Stimulated activated CD4-positive, alpha-beta T cell treated with anti-CD3 and anti-CD28 coated beads, TNF-alpha, amount 100 ng/mL, for 48 hours (primary cell): ENCODE measurements around the gene IGFBP1.
"Not testable (repeated sequence)": the region's sequence is repeated elsewhere in the genome, so short reads cannot be mapped to it uniquely, and the experiment has no call there.

Experiments
- DNase-seq, 3 donors: peaks; one replicate each; pipeline ENCODE4 v3.0.0-alpha.2; 2020; ENCODE audit warnings: low read depth in 3 of 3

The IGFBP1 gene

DNA sequence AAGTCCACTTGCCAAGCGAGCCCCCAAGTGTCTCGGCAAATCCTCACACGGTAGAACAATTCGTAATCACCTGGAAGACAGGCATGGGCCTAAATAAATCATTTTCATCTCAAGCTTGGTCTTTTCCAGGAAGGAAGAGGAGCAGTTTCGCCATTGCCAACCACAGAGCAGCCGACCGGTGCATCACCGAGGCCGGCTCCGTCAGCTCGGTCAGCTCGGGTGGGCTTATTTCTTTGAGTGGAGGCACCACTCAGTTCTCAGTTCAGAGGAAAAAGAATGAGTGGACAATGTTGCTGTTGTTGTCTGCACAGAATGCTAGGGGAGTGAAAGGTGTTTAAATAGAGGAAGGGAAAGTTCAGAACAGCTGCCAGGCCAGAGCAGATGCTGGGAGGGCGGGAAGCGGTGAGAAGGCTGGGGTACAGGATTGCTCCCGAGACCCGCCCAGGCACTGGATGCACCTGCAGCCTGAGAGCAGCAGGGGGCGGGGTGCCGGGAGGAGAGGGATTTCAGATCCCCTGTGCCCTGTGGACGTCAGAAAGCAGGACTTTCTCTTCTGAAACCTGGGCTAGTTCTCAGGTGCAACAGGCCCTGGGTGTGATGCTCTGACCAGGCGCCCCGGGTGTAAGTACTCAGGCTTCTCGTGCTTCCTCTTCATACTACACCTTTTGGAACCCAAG is 50.5 kb downstream of the IGFBP1 start:
- DNase-seq = no peak

DNA sequence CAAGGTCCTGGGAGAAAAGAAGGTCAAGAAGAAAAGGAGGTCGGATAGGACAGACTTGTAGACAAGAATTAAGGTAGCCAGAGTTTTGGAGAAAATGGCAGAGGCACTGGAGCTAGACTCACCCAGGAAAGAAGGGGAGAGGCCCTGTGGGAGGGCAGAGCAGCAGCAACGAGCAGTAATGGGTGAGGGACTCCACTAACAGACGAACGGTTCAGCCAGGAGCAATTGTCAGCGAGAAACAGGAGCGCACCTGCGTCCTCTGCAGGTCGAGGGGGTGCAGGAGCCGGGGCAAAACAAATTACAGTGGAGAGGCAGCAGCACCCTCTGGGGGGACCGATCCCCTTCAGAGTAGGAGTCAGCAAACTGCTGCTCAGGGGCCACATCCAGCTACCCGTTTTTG is 51.3 kb downstream of the IGFBP1 start:
- DNase-seq = no peak

DNA sequence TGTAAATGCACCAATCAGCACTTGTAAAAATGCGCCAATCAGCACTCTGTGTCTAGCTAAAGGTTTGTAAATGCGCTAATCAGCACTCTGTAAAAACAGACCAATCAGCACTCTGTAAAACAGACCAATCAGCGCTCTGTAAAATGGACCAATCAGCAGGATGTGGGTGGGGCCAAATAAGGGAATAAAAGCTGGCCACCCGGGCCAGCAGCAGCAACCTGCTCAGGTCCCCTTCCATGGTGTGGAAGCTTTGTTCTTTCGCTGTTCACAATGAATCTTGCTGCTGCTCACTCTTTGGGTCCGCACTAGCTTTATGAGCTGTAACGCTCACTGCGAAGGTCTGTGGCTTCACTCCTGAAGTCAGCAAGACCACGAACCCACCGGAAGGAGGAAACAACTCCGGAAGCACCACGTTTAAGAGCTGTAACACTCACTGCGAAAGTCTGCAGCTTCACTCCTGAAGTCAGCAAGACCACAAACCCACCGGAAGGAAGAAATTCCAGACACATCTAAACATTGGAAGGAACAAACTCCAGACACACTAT is 52.0 kb downstream of the IGFBP1 start:
- DNase-seq = not testable (repeated sequence)

DNA sequence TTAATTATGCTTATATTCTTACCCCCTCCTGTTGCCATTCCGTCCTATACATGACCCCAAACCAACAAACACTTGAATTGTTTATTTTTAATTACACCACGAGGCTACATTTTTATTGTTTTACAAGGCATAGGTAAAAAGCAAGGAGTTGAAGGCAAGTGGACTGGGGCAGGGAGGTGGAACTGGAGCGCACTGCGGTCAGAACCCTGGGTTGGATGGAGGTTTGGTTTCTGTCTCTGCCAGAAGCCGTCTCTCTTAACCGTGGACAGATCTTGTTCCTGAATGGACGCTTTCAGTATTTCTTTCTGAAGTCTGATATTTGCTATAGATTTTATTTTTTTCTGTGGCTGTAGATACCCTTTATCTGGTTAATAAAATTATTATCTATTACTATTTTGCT is 52.7 kb downstream of the IGFBP1 start:
- DNase-seq = no peak
